ENCODE data around the gene PLA2G5.

The PLA2G5 gene

DNA sequence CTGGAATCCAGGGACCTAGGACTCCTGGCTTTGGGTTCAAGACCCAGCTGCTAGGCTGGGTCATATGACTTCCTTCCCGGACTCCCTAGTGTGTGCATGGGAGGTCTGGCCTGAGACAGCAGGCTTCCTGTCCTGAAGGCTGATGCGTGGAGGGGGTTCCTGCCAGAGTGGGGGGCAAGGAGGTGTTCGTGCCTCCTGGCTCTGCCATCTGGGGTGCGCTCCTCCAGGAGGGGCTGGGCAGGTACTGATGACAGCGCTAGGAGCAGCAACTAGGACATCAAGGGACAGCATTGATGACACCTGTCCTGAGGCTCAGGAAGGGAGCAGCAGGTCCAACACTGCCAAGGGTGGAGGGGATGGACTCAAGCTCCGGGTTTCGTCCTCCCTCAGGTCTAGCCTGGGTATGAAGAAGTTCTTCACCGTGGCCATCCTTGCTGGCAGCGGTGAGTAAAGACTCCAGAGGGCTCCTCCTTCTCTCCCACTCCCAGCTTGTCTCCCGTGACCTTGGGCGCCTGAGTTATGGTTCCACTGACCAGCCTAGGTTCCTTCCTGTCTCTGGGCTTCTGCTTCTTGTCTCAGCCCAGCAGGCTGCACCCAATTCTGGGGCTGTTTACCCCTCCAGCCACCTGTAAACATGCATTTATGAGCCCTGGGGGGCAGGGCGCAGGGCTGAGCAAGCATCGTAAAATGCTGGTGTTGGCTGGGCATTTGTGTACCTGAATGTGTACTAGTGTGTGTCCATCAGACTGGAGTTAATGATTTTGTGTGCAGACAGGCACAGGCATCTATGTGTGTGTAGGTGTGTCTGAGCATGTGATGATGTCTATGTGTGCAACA lies 70.0 kb downstream of the PLA2G5 start:
- TF ChIP-seq, protein P1, sequence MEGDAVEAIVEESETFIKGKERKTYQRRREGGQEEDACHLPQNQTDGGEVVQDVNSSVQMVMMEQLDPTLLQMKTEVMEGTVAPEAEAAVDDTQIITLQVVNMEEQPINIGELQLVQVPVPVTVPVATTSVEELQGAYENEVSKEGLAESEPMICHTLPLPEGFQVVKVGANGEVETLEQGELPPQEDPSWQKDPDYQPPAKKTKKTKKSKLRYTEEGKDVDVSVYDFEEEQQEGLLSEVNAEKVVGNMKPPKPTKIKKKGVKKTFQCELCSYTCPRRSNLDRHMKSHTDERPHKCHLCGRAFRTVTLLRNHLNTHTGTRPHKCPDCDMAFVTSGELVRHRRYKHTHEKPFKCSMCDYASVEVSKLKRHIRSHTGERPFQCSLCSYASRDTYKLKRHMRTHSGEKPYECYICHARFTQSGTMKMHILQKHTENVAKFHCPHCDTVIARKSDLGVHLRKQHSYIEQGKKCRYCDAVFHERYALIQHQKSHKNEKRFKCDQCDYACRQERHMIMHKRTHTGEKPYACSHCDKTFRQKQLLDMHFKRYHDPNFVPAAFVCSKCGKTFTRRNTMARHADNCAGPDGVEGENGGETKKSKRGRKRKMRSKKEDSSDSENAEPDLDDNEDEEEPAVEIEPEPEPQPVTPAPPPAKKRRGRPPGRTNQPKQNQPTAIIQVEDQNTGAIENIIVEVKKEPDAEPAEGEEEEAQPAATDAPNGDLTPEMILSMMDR (IDR thresholded peaks at IDR 0.05; ENCODE audit: insufficient read depth, low read depth, low read length, missing control alignments): no peak
- no peak for DNase-seq (ENCODE audit: low read depth)
- H3K4me3 ChIP-seq (ENCODE audit: low read depth, low read length): no peak overlapping the region

- no peak for DNase-seq (ENCODE audit: low read depth)
- TF ChIP-seq, protein P1 (IDR thresholded peaks at IDR 0.05; ENCODE audit: insufficient read depth, low read depth, low read length, missing control alignments): no peak
- H3K4me3 ChIP-seq (ENCODE audit: low read depth, low read length): no peak overlapping the region
Observed at GRCh38 chr1:20141001-20141400, 71.0 kb downstream of the PLA2G5 start.

DNA sequence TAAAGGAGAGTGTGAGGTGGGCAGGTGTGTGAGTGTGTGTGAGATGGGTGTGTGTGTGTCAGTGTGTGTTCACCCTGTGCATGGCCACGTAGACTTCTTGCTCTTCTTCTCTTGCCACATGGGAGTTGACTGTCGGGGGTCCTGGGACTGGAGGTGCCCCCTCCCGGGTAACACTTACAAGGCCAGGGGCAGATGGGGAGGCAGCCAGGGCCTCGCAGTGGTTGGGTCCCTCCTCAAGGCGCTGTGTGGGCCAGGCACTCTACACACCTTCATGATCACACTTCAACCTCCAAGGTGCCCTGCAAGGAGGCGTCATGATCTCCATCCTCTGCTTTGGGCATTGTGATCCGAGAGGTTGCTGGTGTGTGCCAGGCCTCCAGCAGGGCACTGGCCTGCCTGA lies 71.5 kb downstream of the PLA2G5 start:
- TF ChIP-seq, protein P1 (IDR thresholded peaks at IDR 0.05; ENCODE audit: insufficient read depth, low read depth, low read length, missing control alignments): no peak
- no peak overlapping the region for H3K4me3 ChIP-seq (ENCODE audit: low read depth, low read length)
- no peak for DNase-seq (ENCODE audit: low read depth)
